Measurements from ENCODE around the gene SLC27A5. TPM values are rescaled to one million over a fixed set of nuclear protein-coding genes. Genes with fewer than 3 reads are reported as not detected.

The SLC27A5 gene
- total and polyA plus RNA-seq, 12 donors: 2.2 to 7.9 (median 4.3) TPM

DNA sequence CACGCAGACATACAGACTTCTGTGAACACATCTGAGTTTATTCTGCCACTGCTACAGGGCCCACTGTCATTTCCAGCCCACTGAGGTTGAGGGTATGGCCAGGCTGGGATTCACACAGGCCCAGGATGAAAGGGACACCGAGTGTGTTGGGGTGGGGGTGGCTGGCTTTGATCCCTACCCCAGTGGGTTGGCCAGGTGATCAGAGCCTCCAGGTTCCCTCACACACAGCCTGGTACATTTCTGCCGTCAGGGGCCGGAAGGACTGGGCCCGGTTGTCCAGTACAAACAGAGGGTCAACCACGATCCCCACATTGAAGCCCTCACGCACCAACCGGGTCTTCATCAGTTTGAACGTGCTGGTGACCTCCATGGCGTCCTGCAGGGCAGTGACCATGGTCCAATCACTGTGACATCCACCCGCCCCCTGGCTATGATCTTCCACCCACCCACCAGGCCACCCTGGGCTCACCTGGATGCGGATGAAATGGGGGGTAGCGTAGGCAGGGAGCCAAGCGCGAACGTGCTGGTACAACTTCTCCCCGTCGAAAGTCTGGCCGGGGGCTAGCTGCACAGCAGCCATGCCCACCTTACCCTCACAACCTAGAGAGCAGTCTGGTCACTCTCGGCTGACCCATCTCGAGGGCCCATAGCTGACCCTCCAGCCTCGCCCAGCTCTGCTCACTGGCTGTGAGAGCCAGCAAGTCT is 13.3 kb downstream of the SLC27A5 start:
- peak overlapping the region in 9 of 10 donors; percentile 19 to 74 (median 62) for H3K4me3 ChIP-seq
- ATAC-seq (peak in 6 of 8 donors; percentile 2 to 46 (median 6)), DNase-seq (no peak)
- no peaks in the 10 kb centered on the region for H3K9me3 ChIP-seq
- TF ChIP-seq, protein P1, sequence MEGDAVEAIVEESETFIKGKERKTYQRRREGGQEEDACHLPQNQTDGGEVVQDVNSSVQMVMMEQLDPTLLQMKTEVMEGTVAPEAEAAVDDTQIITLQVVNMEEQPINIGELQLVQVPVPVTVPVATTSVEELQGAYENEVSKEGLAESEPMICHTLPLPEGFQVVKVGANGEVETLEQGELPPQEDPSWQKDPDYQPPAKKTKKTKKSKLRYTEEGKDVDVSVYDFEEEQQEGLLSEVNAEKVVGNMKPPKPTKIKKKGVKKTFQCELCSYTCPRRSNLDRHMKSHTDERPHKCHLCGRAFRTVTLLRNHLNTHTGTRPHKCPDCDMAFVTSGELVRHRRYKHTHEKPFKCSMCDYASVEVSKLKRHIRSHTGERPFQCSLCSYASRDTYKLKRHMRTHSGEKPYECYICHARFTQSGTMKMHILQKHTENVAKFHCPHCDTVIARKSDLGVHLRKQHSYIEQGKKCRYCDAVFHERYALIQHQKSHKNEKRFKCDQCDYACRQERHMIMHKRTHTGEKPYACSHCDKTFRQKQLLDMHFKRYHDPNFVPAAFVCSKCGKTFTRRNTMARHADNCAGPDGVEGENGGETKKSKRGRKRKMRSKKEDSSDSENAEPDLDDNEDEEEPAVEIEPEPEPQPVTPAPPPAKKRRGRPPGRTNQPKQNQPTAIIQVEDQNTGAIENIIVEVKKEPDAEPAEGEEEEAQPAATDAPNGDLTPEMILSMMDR (IDR thresholded peaks at IDR 0.05): no peak
- 54 to 60% methylated on average over 22 of the region's 22 CpGs for WGBS, 2 donors
- H3K27me3 ChIP-seq: no peaks in the 10 kb centered on the region
- H3K4me1 ChIP-seq: peaks cover 2 to 29% (median 18%) of the 10 kb centered on the region in 9 donors
- intact Hi-C loops (cut with DNase I): loop anchor here in 1 of 10 donors (1.0 kb wide), 1 partner anchor 21 kb away; the partner anchor contains the start of gene ZBTB45
- no peaks in the 10 kb centered on the region for H3K36me3 ChIP-seq
- peak overlapping the region in 5 of 10 donors; percentile 12 to 89 (median 77) for H3K27ac ChIP-seq

- H3K4me3 ChIP-seq: no peak overlapping the region
- no peaks in the 10 kb centered on the region for H3K36me3 ChIP-seq
- TF ChIP-seq, protein P1 (IDR thresholded peaks at IDR 0.05): no peak
- DNase-seq (no peak), ATAC-seq (no peak)
- intact Hi-C loops (cut with DNase I): no loop called here
- no peak overlapping the region for H3K27ac ChIP-seq
- peaks cover 2 to 29% (median 18%) of the 10 kb centered on the region in 9 donors for H3K4me1 ChIP-seq
- 85% methylated on average over 8 of the region's 8 CpGs for WGBS, 2 donors
- H3K9me3 ChIP-seq: no peaks in the 10 kb centered on the region
- H3K27me3 ChIP-seq: no peaks in the 10 kb centered on the region
Observed at GRCh38 chr19:58497634-58498170, 14.1 kb downstream of the SLC27A5 start.

GRCh38 chr19:58492265-58492664 is 19.5 kb downstream of the SLC27A5 start:
- H3K36me3 ChIP-seq: no peaks in the 10 kb centered on the region
- no peak overlapping the region for H3K27ac ChIP-seq
- H3K4me3 ChIP-seq: no peak overlapping the region
- DNase-seq (no peak), ATAC-seq (no peak)
- 83 to 92% methylated on average over 14 of the region's 14 CpGs for WGBS, 2 donors
- TF ChIP-seq, protein P1 (IDR thresholded peaks at IDR 0.05): no peak
- H3K27me3 ChIP-seq: no peaks in the 10 kb centered on the region
- no peaks in the 10 kb centered on the region for H3K4me1 ChIP-seq
- intact Hi-C loops (cut with DNase I): no loop called here
- no peaks in the 10 kb centered on the region for H3K9me3 ChIP-seq

- Histone ChIP-seq H3K27ac (no peak overlapping the region), H3K27me3 (no peaks in the 10 kb centered on the region), H3K36me3 (no peaks in the 10 kb centered on the region), H3K9me3 (no peaks in the 10 kb centered on the region), H3K4me1 (no peaks in the 10 kb centered on the region), H3K4me3 (no peak overlapping the region)
- TF ChIP-seq, protein P1 (IDR thresholded peaks at IDR 0.05): no peak
- DNase-seq (no peak), ATAC-seq (no peak)
- intact Hi-C loops (cut with DNase I): no loop called here
- 87 to 91% methylated on average over 5 of the region's 5 CpGs for WGBS, 2 donors
Observed at GRCh38 chr19:58491393-58491792, 20.4 kb downstream of the SLC27A5 start.
